ENCODE data around the gene ANXA11. TPM values are rescaled to one million over a fixed set of nuclear protein-coding genes. Genes with fewer than 3 reads are reported as not detected.

ANXA11 gene
- total RNA-seq, 1 experiment from 2014 or later, result 327 TPM

DNA sequence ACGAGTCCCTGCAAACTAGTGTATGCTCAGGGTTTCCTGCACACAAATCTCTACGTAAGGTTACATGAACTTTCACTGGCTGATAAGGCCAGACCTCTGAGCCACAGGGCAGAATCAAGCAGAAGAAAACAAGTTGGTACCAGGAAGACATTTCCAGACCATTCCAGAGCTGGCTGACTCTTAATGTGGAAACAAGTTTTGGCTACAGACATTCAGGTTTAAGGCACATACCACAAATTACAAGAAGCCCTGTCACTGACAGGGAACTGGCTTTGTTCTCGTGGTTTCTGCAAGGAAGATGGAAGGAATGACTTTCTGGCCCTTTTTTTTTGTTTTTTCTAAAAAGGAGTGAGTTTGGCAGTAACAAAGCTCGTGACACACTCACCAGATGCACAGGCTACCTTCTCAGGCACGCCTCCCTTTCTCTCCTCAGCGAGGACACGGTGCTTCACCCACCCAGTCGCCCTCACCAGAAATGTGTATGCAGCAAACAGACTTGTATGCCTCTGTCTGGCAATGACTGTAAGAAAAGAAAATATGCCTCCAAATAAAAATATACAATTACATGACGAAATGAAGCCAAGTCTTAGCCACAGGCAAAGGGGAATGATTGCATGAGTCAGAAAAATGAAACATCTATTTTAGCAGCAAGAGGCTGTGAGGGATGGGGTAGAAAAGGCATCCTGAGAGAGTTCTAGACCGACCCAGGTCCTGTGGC is 50.2 kb downstream of the ANXA11 start:
- ChIA-PET CTCF (interaction anchor here (1.1 kb wide), 1 partner anchor 11 kb away, joined by 4 read pairs; no protein-coding TSS in a partner anchor), POLR2A (no interaction called here)
- BruUV-seq (replicated peaks), result TSS peak; percentile 0
- no peaks in the 10 kb centered on the region for H3K27me3 Mint-ChIP-seq (ENCODE audit: insufficient read depth, unreplicated experiment)
- Histone ChIP-seq H3K36me3 (ENCODE audit: control insufficient read depth, insufficient read depth, low read length) (no peaks in the 10 kb centered on the region), H3K4me1 (no peaks in the 10 kb centered on the region), H3K27me3 (replicated peaks; ENCODE audit: control insufficient read depth, insufficient read depth, low read length) (no peaks in the 10 kb centered on the region), H3K9me3 (no peaks in the 10 kb centered on the region), H3K4me3 (ENCODE audit: low read depth, low read length) (no peak overlapping the region)
- no peak overlapping the region for H3K4me3 Mint-ChIP-seq (ENCODE audit: unreplicated experiment)
- intact Hi-C loops (cut with micrococcal nuclease; ENCODE audit: unreplicated experiment), result no loop called here
- DNase-seq, result no peak
- no peak for TF ChIP-seq CTCF (IDR thresholded peaks at IDR 0.05; ENCODE audit: insufficient read depth in 1 of 2, low read depth in 1 of 2, low read length in 1 of 2, severe bottlenecking in 1 of 2, unreplicated experiment in 1 of 2)
- H3K27ac Mint-ChIP-seq (ENCODE audit: unreplicated experiment), result peak overlapping the region; percentile 57
- H3K36me3 Mint-ChIP-seq (ENCODE audit: insufficient read depth, unreplicated experiment), result peaks cover 95% of the 10 kb centered on the region
- no peaks in the 10 kb centered on the region for H3K9me3 Mint-ChIP-seq (ENCODE audit: unreplicated experiment)
- no peaks in the 10 kb centered on the region for H3K4me1 Mint-ChIP-seq (ENCODE audit: low read depth, unreplicated experiment)

DNA sequence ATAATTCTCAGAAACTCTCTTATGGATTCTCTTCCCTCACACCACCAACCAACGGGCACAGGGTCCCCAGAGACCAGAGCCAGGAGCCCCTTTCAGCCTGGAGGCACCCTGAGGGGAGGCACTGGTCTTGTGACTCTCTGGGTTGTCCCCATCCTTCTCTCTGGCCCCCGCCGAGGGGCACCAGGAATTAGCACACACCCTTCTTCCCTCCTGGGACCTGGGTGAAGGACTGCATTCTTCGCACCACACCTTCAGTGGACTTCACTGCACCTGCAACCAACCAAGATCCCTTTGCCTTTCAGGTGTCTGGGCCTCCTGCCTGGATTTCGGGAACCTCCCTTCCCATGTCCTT is 50.7 kb downstream of the ANXA11 start:
- no peak for DNase-seq
- no TSS peak for BruUV-seq (replicated peaks)
- Histone ChIP-seq H3K36me3 (ENCODE audit: control insufficient read depth, insufficient read depth, low read length) (no peaks in the 10 kb centered on the region), H3K27me3 (replicated peaks; ENCODE audit: control insufficient read depth, insufficient read depth, low read length) (no peaks in the 10 kb centered on the region), H3K4me1 (no peaks in the 10 kb centered on the region), H3K9me3 (no peaks in the 10 kb centered on the region), H3K4me3 (ENCODE audit: low read depth, low read length) (no peak overlapping the region)
- CTCF ChIA-PET, result interaction anchor here (1.1 kb wide), 1 partner anchor 11 kb away, joined by 4 read pairs; no protein-coding TSS in a partner anchor
- H3K4me3 Mint-ChIP-seq (ENCODE audit: unreplicated experiment), result no peak overlapping the region
- intact Hi-C loops (cut with micrococcal nuclease; ENCODE audit: unreplicated experiment), result no loop called here
- H3K27me3 Mint-ChIP-seq (ENCODE audit: insufficient read depth, unreplicated experiment), result no peaks in the 10 kb centered on the region
- peak overlapping the region; percentile 57 for H3K27ac Mint-ChIP-seq (ENCODE audit: unreplicated experiment)
- no peaks in the 10 kb centered on the region for H3K9me3 Mint-ChIP-seq (ENCODE audit: unreplicated experiment)
- no peaks in the 10 kb centered on the region for H3K4me1 Mint-ChIP-seq (ENCODE audit: low read depth, unreplicated experiment)
- H3K36me3 Mint-ChIP-seq (ENCODE audit: insufficient read depth, unreplicated experiment), result peaks cover 92% of the 10 kb centered on the region
- POLR2A ChIA-PET, result no interaction called here
- no peak for TF ChIP-seq CTCF (IDR thresholded peaks at IDR 0.05; ENCODE audit: insufficient read depth in 1 of 2, low read depth in 1 of 2, low read length in 1 of 2, severe bottlenecking in 1 of 2, unreplicated experiment in 1 of 2)

DNA sequence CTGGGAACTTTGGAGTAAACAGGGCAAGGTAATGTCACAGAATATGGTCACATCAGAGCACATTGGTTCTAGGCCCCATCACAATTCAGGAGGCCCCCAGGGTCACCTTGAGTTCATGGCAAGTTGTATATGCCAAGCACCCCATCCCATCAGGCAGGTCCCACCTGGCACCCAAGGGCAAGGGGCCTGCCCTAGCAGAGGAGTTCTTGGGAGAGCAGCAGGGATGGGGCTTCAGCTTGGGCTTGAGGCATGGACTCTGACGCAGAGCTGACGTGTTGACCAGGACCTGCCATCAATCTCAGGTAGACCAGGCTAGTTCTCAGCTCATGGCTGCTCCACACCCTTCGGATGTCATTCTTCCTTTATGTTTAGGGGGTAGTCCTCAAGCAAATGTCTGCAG is 51.9 kb downstream of the ANXA11 start:
- H3K4me1 Mint-ChIP-seq (ENCODE audit: low read depth, unreplicated experiment), result no peaks in the 10 kb centered on the region
- peaks cover 90% of the 10 kb centered on the region for H3K36me3 Mint-ChIP-seq (ENCODE audit: insufficient read depth, unreplicated experiment)
- no peak overlapping the region for H3K4me3 Mint-ChIP-seq (ENCODE audit: unreplicated experiment)
- no peak for TF ChIP-seq CTCF (IDR thresholded peaks at IDR 0.05; ENCODE audit: insufficient read depth in 1 of 2, low read depth in 1 of 2, low read length in 1 of 2, severe bottlenecking in 1 of 2, unreplicated experiment in 1 of 2)
- no peaks in the 10 kb centered on the region for H3K9me3 Mint-ChIP-seq (ENCODE audit: unreplicated experiment)
- Histone ChIP-seq H3K27me3 (replicated peaks; ENCODE audit: control insufficient read depth, insufficient read depth, low read length) (no peaks in the 10 kb centered on the region), H3K4me1 (no peaks in the 10 kb centered on the region), H3K4me3 (ENCODE audit: low read depth, low read length) (no peak overlapping the region), H3K9me3 (no peaks in the 10 kb centered on the region), H3K36me3 (ENCODE audit: control insufficient read depth, insufficient read depth, low read length) (no peaks in the 10 kb centered on the region)
- intact Hi-C loops (cut with micrococcal nuclease; ENCODE audit: unreplicated experiment), result no loop called here
- DNase-seq, result no peak
- no peaks in the 10 kb centered on the region for H3K27me3 Mint-ChIP-seq (ENCODE audit: insufficient read depth, unreplicated experiment)
- no TSS peak for BruUV-seq (replicated peaks)
- CTCF ChIA-PET, result no interaction called here
- POLR2A ChIA-PET, result no interaction called here
- H3K27ac Mint-ChIP-seq (ENCODE audit: unreplicated experiment), result no peak overlapping the region
